ENCODE measurements around the gene SLC6A9.
A peak's percentile ranks its signal among the peaks of the same experiment; 100 is the strongest.

SLC6A9 gene

GRCh38 chr1:44038876-44039657 lies 7.8 kb upstream of the SLC6A9 start:
- Histone ChIP-seq H3K9me3 (no peaks in the 10 kb centered on the region), H3K36me3 (no peaks in the 10 kb centered on the region), H3K4me1 (peaks cover 21% of the 10 kb centered on the region), H3K4me3 (no peak overlapping the region), H3K27me3 (no peaks in the 10 kb centered on the region), H4K20me1 (no peaks in the 10 kb centered on the region), H3K4me2 (no peak overlapping the region), H3K9ac (no peak overlapping the region), H3K27ac (no peak overlapping the region)
- no peak for TF ChIP-seq Cebpa-rat (IDR thresholded peaks at IDR 0.05)

- no peaks in the 10 kb centered on the region for H3K9me3 ChIP-seq
- H4K20me1 ChIP-seq = no peaks in the 10 kb centered on the region
- H3K4me2 ChIP-seq = peak overlapping the region; percentile 9
- TF ChIP-seq Cebpa-rat (IDR thresholded peaks at IDR 0.05) = no peak
- no peak overlapping the region for H3K9ac ChIP-seq
- H3K36me3 ChIP-seq = no peaks in the 10 kb centered on the region
- H3K4me1 ChIP-seq = peaks cover 31% of the 10 kb centered on the region
- H3K27ac ChIP-seq = no peak overlapping the region
- H3K27me3 ChIP-seq = peaks cover 3% of the 10 kb centered on the region; the same call in 1 of the 2 replicates
- H3K4me3 ChIP-seq = no peak overlapping the region
Observed at GRCh38 chr1:44037154-44037553, 5.9 kb upstream of the SLC6A9 start.

- H3K36me3 ChIP-seq = no peaks in the 10 kb centered on the region
- H3K9ac ChIP-seq = no peak overlapping the region
- H3K9me3 ChIP-seq = no peaks in the 10 kb centered on the region
- no peak for TF ChIP-seq Cebpa-rat (IDR thresholded peaks at IDR 0.05)
- no peak overlapping the region for H3K4me3 ChIP-seq
- no peaks in the 10 kb centered on the region for H4K20me1 ChIP-seq
- no peak overlapping the region for H3K27ac ChIP-seq
- peaks cover 9% of the 10 kb centered on the region for H3K27me3 ChIP-seq
- peaks cover 36% of the 10 kb centered on the region for H3K4me1 ChIP-seq
- H3K4me2 ChIP-seq = peak overlapping the region; percentile 9; the same call in 1 of the 2 replicates
Observed at GRCh38 chr1:44036409-44037139, 5.3 kb upstream of the SLC6A9 start.

GRCh38 chr1:44035726-44036408 lies 4.6 kb upstream of the SLC6A9 start:
- H3K9ac ChIP-seq = no peak overlapping the region
- no peaks in the 10 kb centered on the region for H3K9me3 ChIP-seq
- no peak overlapping the region for H3K27ac ChIP-seq
- H3K4me2 ChIP-seq = no peak overlapping the region
- H3K36me3 ChIP-seq = no peaks in the 10 kb centered on the region
- H3K4me3 ChIP-seq = no peak overlapping the region
- H4K20me1 ChIP-seq = no peaks in the 10 kb centered on the region
- peaks cover 40% of the 10 kb centered on the region for H3K4me1 ChIP-seq
- H3K27me3 ChIP-seq = peaks cover 16% of the 10 kb centered on the region
- no peak for TF ChIP-seq Cebpa-rat (IDR thresholded peaks at IDR 0.05)

- Histone ChIP-seq H3K4me1 (peaks cover 40% of the 10 kb centered on the region), H3K9ac (no peak overlapping the region), H3K27me3 (peaks cover 17% of the 10 kb centered on the region), H4K20me1 (no peaks in the 10 kb centered on the region), H3K4me2 (no peak overlapping the region), H3K36me3 (no peaks in the 10 kb centered on the region), H3K9me3 (no peaks in the 10 kb centered on the region), H3K4me3 (no peak overlapping the region), H3K27ac (no peak overlapping the region)
- no peak for TF ChIP-seq Cebpa-rat (IDR thresholded peaks at IDR 0.05)
Observed at GRCh38 chr1:44034976-44035716, 3.9 kb upstream of the SLC6A9 start.

- Histone ChIP-seq H3K36me3 (no peaks in the 10 kb centered on the region), H3K9me3 (no peaks in the 10 kb centered on the region), H3K4me3 (no peak overlapping the region), H3K27me3 (peaks cover 17% of the 10 kb centered on the region), H3K4me2 (no peak overlapping the region), H3K9ac (no peak overlapping the region), H3K27ac (no peak overlapping the region), H3K4me1 (peaks cover 43% of the 10 kb centered on the region), H4K20me1 (no peaks in the 10 kb centered on the region)
- no peak for TF ChIP-seq Cebpa-rat (IDR thresholded peaks at IDR 0.05)
Observed at GRCh38 chr1:44034423-44034822, 3.2 kb upstream of the SLC6A9 start.

GRCh38 chr1:44033756-44034155 lies 2.5 kb upstream of the SLC6A9 start:
- Histone ChIP-seq H3K9ac (no peak overlapping the region), H3K4me1 (peaks cover 49% of the 10 kb centered on the region), H4K20me1 (no peaks in the 10 kb centered on the region), H3K9me3 (no peaks in the 10 kb centered on the region), H3K27ac (no peak overlapping the region), H3K4me3 (no peak overlapping the region), H3K4me2 (no peak overlapping the region), H3K36me3 (no peaks in the 10 kb centered on the region), H3K27me3 (peaks cover 17% of the 10 kb centered on the region)
- no peak for TF ChIP-seq Cebpa-rat (IDR thresholded peaks at IDR 0.05)

GRCh38 chr1:44033041-44033575 lies 1.8 kb upstream of the SLC6A9 start:
- no peaks in the 10 kb centered on the region for H3K9me3 ChIP-seq
- no peak overlapping the region for H3K4me3 ChIP-seq
- H3K4me2 ChIP-seq = 0 out of 2 replicates have a peak overlapping the region, but pooled peaks have one; percentile 97
- H3K36me3 ChIP-seq = no peaks in the 10 kb centered on the region
- peaks cover 17% of the 10 kb centered on the region for H3K27me3 ChIP-seq
- H3K4me1 ChIP-seq = peaks cover 51% of the 10 kb centered on the region
- no peak overlapping the region for H3K27ac ChIP-seq
- H4K20me1 ChIP-seq = no peaks in the 10 kb centered on the region
- H3K9ac ChIP-seq = no peak overlapping the region
- TF ChIP-seq Cebpa-rat (IDR thresholded peaks at IDR 0.05) = no peak

- TF ChIP-seq Cebpa-rat (IDR thresholded peaks at IDR 0.05) = no peak
- H3K27me3 ChIP-seq = peaks cover 17% of the 10 kb centered on the region
- H3K4me3 ChIP-seq = no peak overlapping the region
- no peaks in the 10 kb centered on the region for H3K9me3 ChIP-seq
- no peak overlapping the region for H3K27ac ChIP-seq
- peaks cover 48% of the 10 kb centered on the region for H3K4me1 ChIP-seq
- H4K20me1 ChIP-seq = no peaks in the 10 kb centered on the region
- peak overlapping the region; percentile 97 for H3K4me2 ChIP-seq
- 0 out of 2 replicates have a peak overlapping the region, but pooled peaks have one; percentile 85 for H3K9ac ChIP-seq
- no peaks in the 10 kb centered on the region for H3K36me3 ChIP-seq
Observed at GRCh38 chr1:44032170-44032790, 1.0 kb upstream of the SLC6A9 start.
